HL-60 (cell line): ENCODE measurements around the gene ROCK2.

Experiments
- DNase-seq, 2 experiments: peaks; one replicate each; pipeline ENCODE4 v3.0.0-alpha.2; 2010 to 2020; ENCODE audit warnings: low read depth in 1 of 2, low spot score in 1 of 2
- H3K27ac ChIP-seq: fragments of 250-450 bp; sonication (Bioruptor Pico); replicated peaks from 2 replicates; pipeline ENCODE4 v1.5.1; 2020; ENCODE audit warnings: mild to moderate bottlenecking, moderate library complexity
- H3K27me3 ChIP-seq: fragments of 250-450 bp; sonication (Bioruptor Pico); 2 replicates; pipeline ENCODE4 v1.5.1; 2021; ENCODE audit warnings: mild to moderate bottlenecking, moderate library complexity; ENCODE audit not compliant: insufficient read depth, poor library complexity, severe bottlenecking
- H3K4me3 ChIP-seq: replicated peaks from 2 replicates; pipeline ENCODE4 v1.5.1; 2011; ENCODE audit warnings: mild to moderate bottlenecking, control low read depth, low read length; ENCODE audit not compliant: insufficient read depth
- CTCF ChIP-seq: IDR thresholded peaks from one replicate; pipeline ENCODE4 v1.5.1; 2011; ENCODE audit warnings: low read length, control low read depth, inconsistent platforms; ENCODE audit not compliant: insufficient read depth
- GABPA ChIP-seq: IDR thresholded peaks from 2 replicates; pipeline ENCODE4 v1.6.1; 2012; ENCODE audit warnings: low read depth
- POLR2AphosphoS5 ChIP-seq: IDR thresholded peaks from 2 replicates; pipeline ENCODE4 v1.6.1; 2012; ENCODE audit warnings: low read depth
- REST ChIP-seq: IDR thresholded peaks from 2 replicates; pipeline ENCODE4 v1.6.1; 2012; ENCODE audit warnings: low read depth; ENCODE audit not compliant: insufficient replicate concordance
- SPI1 ChIP-seq: IDR thresholded peaks from 2 replicates; pipeline ENCODE4 v1.6.1; 2012; ENCODE audit warnings: low read depth, mild to moderate bottlenecking, borderline replicate concordance

The ROCK2 gene

GRCh38 chr2:11307764-11308415 lies 36.5 kb downstream of the ROCK2 start:
- H3K4me3 ChIP-seq: no peak overlapping the region
- TF ChIP-seq REST (no peak), GABPA (no peak), POLR2AphosphoS5 (no peak)
- no peak overlapping the region for H3K27ac ChIP-seq
- peak in 1 of 2 experiments; percentile 67 for DNase-seq
- no peaks in the 10 kb centered on the region for H3K27me3 ChIP-seq

GRCh38 chr2:11305958-11306357 lies 38.5 kb downstream of the ROCK2 start:
- Histone ChIP-seq H3K4me3 (no peak overlapping the region), H3K27ac (no peak overlapping the region), H3K27me3 (no peaks in the 10 kb centered on the region)
- DNase-seq: no peak
- no peak for TF ChIP-seq SPI1
- TF ChIP-seq REST: no peak
- TF ChIP-seq CTCF: no peak
- TF ChIP-seq POLR2AphosphoS5: no peak
- no peak for TF ChIP-seq GABPA

GRCh38 chr2:11305338-11305737 lies 39.1 kb downstream of the ROCK2 start:
- DNase-seq: no peak
- Histone ChIP-seq H3K27ac (no peak overlapping the region), H3K27me3 (no peaks in the 10 kb centered on the region), H3K4me3 (no peak overlapping the region)
- no peak for TF ChIP-seq SPI1
- no peak for TF ChIP-seq POLR2AphosphoS5
- no peak for TF ChIP-seq GABPA
- no peak for TF ChIP-seq CTCF
- no peak for TF ChIP-seq REST

GRCh38 chr2:11304476-11304875 lies 40.0 kb downstream of the ROCK2 start:
- Histone ChIP-seq H3K27ac (no peak overlapping the region), H3K27me3 (no peaks in the 10 kb centered on the region), H3K4me3 (no peak overlapping the region)
- DNase-seq: no peak
- TF ChIP-seq POLR2AphosphoS5 (no peak), SPI1 (no peak), CTCF (no peak), REST (no peak), GABPA (no peak)
